H9 (cell line): ENCODE data around the gene CORIN. TPM values are rescaled to one million over a fixed set of nuclear protein-coding genes. Genes with fewer than 3 reads are reported as not detected.

Experiments used
- DNase-seq: peaks from one replicate; pipeline ENCODE4 v3.0.0-alpha.2; 2017
- H2AFZ ChIP-seq: one replicate; pipeline ENCODE4 v1.6.1; 2013; ENCODE audit warnings: mild to moderate bottlenecking, low read length, control low read depth, moderate library complexity
- H2AK5ac ChIP-seq: 2 replicates; pipeline ENCODE4 v1.6.1; 2013; ENCODE audit warnings: low read length, control low read depth, mixed read lengths; ENCODE audit not compliant: insufficient read length
- H2BK120ac ChIP-seq: one replicate; pipeline ENCODE4 v1.6.1; 2013; ENCODE audit warnings: low read depth, mild to moderate bottlenecking, low read length, control low read depth, inconsistent platforms; ENCODE audit not compliant: poor library complexity, severe bottlenecking
- H2BK12ac ChIP-seq: 2 replicates; pipeline ENCODE4 v1.6.1; 2013; ENCODE audit warnings: low read length, control low read depth, mixed read lengths, low read depth; ENCODE audit not compliant: insufficient read length
- H2BK15ac ChIP-seq: 2 replicates; pipeline ENCODE4 v1.6.1; 2013; ENCODE audit warnings: low read depth, low read length, control low read depth
- H2BK20ac ChIP-seq: one replicate; pipeline ENCODE4 v1.6.1; 2013; ENCODE audit warnings: low read depth, mild to moderate bottlenecking, low read length, control low read depth, inconsistent platforms; ENCODE audit not compliant: poor library complexity, severe bottlenecking
- H2BK5ac ChIP-seq: 2 replicates; pipeline ENCODE4 v1.6.1; 2013; ENCODE audit warnings: low read length, control low read depth, mixed read lengths; ENCODE audit not compliant: insufficient read length
- H3K14ac ChIP-seq: 2 replicates; pipeline ENCODE4 v1.6.1; 2013; ENCODE audit warnings: low read length, control low read depth; ENCODE audit not compliant: insufficient read depth
- H3K18ac ChIP-seq: 2 replicates; pipeline ENCODE4 v1.6.1; 2013; ENCODE audit warnings: low read depth, mild to moderate bottlenecking, mixed read lengths, low read length, control low read depth; ENCODE audit not compliant: insufficient read length
- H3K23ac ChIP-seq: 2 replicates; pipeline ENCODE4 v1.6.1; 2013; ENCODE audit warnings: low read length, control low read depth, mixed read lengths, low read depth; ENCODE audit not compliant: insufficient read length
- H3K23me2 ChIP-seq: 2 replicates; pipeline ENCODE4 v1.6.1; 2013; ENCODE audit warnings: low read depth, mild to moderate bottlenecking, mixed read lengths, low read length, control low read depth; ENCODE audit not compliant: insufficient read length, poor library complexity, severe bottlenecking
- H3K27ac ChIP-seq: 2 replicates; pipeline ENCODE4 v1.5.1; 2013; ENCODE audit warnings: low read length, control low read depth, mixed read lengths, low read depth; ENCODE audit not compliant: insufficient read length
- H3K27me3 ChIP-seq: 2 replicates; pipeline ENCODE4 v1.6.1; 2013; ENCODE audit warnings: low read length, control low read depth, inconsistent platforms; ENCODE audit not compliant: insufficient read depth
- H3K4ac ChIP-seq: 2 replicates; pipeline ENCODE4 v1.6.1; 2013; ENCODE audit warnings: low read depth, mild to moderate bottlenecking, control low read depth, inconsistent platforms, low read length, moderate library complexity
- H3K4me1 ChIP-seq: 2 replicates; pipeline ENCODE4 v1.6.1; 2013; ENCODE audit warnings: low read length, control low read depth, inconsistent platforms; ENCODE audit not compliant: insufficient read depth
- H3K4me2 ChIP-seq: 2 replicates; pipeline ENCODE4 v1.6.1; 2013; ENCODE audit warnings: low read length, control low read depth, mixed read lengths; ENCODE audit not compliant: insufficient read length, insufficient read depth
- H3K56ac ChIP-seq: 2 replicates; pipeline ENCODE4 v1.6.1; 2013; ENCODE audit warnings: low read depth, mild to moderate bottlenecking, mixed read lengths, low read length, control low read depth; ENCODE audit not compliant: insufficient read length
- H3K79me1 ChIP-seq: 2 replicates; pipeline ENCODE4 v1.6.1; 2013; ENCODE audit warnings: low read depth, mild to moderate bottlenecking, moderate library complexity, low read length, control low read depth, inconsistent platforms; ENCODE audit not compliant: insufficient read depth, poor library complexity, severe bottlenecking
- H3K79me2 ChIP-seq: 2 replicates; pipeline ENCODE4 v1.6.1; 2013; ENCODE audit warnings: low read length, control low read depth, inconsistent platforms; ENCODE audit not compliant: insufficient read depth
- H3K9ac ChIP-seq: 2 replicates; pipeline ENCODE4 v1.6.1; 2013; ENCODE audit warnings: low read length, control low read depth, mixed read lengths; ENCODE audit not compliant: insufficient read length; ENCODE audit errors: extremely low read depth
- H3K9me3 ChIP-seq: one replicate; pipeline ENCODE4 v1.6.1; 2013; ENCODE audit warnings: low read depth, low read length, inconsistent platforms; ENCODE audit not compliant: control insufficient read depth
- H3T11ph ChIP-seq: one replicate; pipeline ENCODE4 v1.6.1; 2013; ENCODE audit warnings: mild to moderate bottlenecking, low read length, control low read depth, inconsistent platforms
- H4K20me1 ChIP-seq: one replicate; pipeline ENCODE4 v1.6.1; 2013; ENCODE audit not compliant: control insufficient read depth, insufficient read length, insufficient read depth
- H4K5ac ChIP-seq: 2 replicates; pipeline ENCODE4 v1.6.1; 2013; ENCODE audit warnings: low read depth, mild to moderate bottlenecking, mixed read lengths, low read length, control low read depth; ENCODE audit not compliant: insufficient read length
- H4K8ac ChIP-seq: replicated peaks from 2 replicates; pipeline ENCODE4 v1.6.1; 2013; ENCODE audit warnings: low read length, control low read depth, mixed read lengths, low read depth; ENCODE audit not compliant: insufficient read length
- H4K91ac ChIP-seq: 2 replicates; pipeline ENCODE4 v1.6.1; 2013; ENCODE audit warnings: low read depth, mild to moderate bottlenecking, moderate library complexity, mixed read lengths, low read length, control low read depth; ENCODE audit not compliant: insufficient read length
- H3K27ac Mint-ChIP-seq, 3 experiments: 2 replicates in 2 of 3; 3 replicates in 1 of 3; pipeline ENCODE4 v1.8.0; 2020 to 2021; ENCODE audit warnings: mixed read lengths in 3 of 3, mild to moderate bottlenecking in 1 of 3, moderate library complexity in 1 of 3
- H3K27me3 Mint-ChIP-seq: 2 replicates; pipeline ENCODE4 v1.8.0; 2021; ENCODE audit warnings: low read depth, mild to moderate bottlenecking, moderate library complexity, mixed read lengths
- H3K36me3 Mint-ChIP-seq, 3 experiments: 2 replicates in 2 of 3; 3 replicates in 1 of 3; pipeline ENCODE4 v1.8.0; 2020 to 2021; ENCODE audit warnings: low read depth in 3 of 3, mixed read lengths in 3 of 3; ENCODE audit not compliant: insufficient read depth in 1 of 3
- H3K4me1 Mint-ChIP-seq, 2 experiments: 2 replicates each; pipeline ENCODE4 v1.8.0; 2020; ENCODE audit warnings: mixed read lengths in 2 of 2
- H3K4me3 Mint-ChIP-seq, 2 experiments: 2 replicates in 1 of 2; 3 replicates in 1 of 2; pipeline ENCODE4 v1.8.0; 2020 to 2021; ENCODE audit warnings: mild to moderate bottlenecking in 2 of 2, mixed read lengths in 2 of 2, moderate library complexity in 1 of 2
- H3K9me3 Mint-ChIP-seq, 2 experiments: 2 replicates in 1 of 2; 3 replicates in 1 of 2; pipeline ENCODE4 v1.8.0; 2020; ENCODE audit warnings: mild to moderate bottlenecking in 2 of 2, mixed read lengths in 2 of 2, moderate library complexity in 1 of 2
- WGBS: extraction: QIAGEN DNeasy Blood & Tissue Kit; methylation state at CpG from one replicate; pipeline ENCODE4 v1.1.7; 2013; ENCODE audit warnings: missing lambda C conversion rate, low lambda C conversion rate, mixed read lengths; ENCODE audit not compliant: insufficient read length; ENCODE audit errors: extremely low coverage; 5-methylcytosine and 5-hydroxymethylcytosine counted together
- total RNA-seq: library from RNA; stranded (reverse); gene quantifications from 2 replicates; pipeline ENCODE4 v1.2.1, GENCODE V29; 2021
- TF ChIP-seq, protein P1 (sequence below): fragments of 200-600 bp; sonication (generic); conservative IDR thresholded peaks from 3 replicates; pipeline ENCODE4 v1.8.0; 2021; ENCODE audit warnings: antibody characterized with exemption, mild to moderate bottlenecking

Gene CORIN
- total RNA-seq, 1 experiment from 2014 or later: 0.39 TPM

DNA sequence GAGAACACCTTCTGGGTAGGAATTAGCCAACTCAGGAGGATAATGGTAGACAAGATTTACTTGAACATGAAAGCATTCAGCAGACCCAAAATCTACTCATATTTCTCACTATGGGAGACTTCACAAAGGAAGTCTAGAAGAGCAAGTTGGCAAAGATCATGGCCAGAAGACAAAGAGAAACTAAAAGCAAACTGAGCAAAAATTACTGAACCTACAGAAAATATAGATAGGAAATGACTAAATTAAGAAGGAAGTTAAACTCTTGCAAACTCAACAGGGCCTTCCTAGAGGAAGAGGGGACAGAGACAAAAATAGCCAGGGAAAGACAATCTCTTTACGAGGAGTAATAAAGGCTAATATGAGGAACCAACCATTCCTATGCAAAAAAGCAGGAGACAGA, 18.7 kb downstream of the CORIN start:
- Histone ChIP-seq H3K14ac (no peak overlapping the region), H3K27me3 (no peaks in the 10 kb centered on the region), H2BK120ac (no peak overlapping the region), H2AK5ac (no peak overlapping the region), H4K20me1 (no peaks in the 10 kb centered on the region), H2BK5ac (no peak overlapping the region), H3K4me2 (no peak overlapping the region), H4K91ac (no peak overlapping the region), H3K9me3 (no peaks in the 10 kb centered on the region), H3K4ac (no peak overlapping the region), H2BK12ac (no peak overlapping the region), H3K79me2 (no peaks in the 10 kb centered on the region), H3K23ac (no peak overlapping the region), H3T11ph (no peak overlapping the region), H3K79me1 (no peaks in the 10 kb centered on the region), H3K56ac (no peak overlapping the region), H2BK20ac (no peak overlapping the region), H2AFZ (no peak overlapping the region), H2BK15ac (no peak overlapping the region), H3K18ac (no peak overlapping the region), H3K4me1 (no peaks in the 10 kb centered on the region), H4K8ac (no peak overlapping the region), H3K27ac (no peak overlapping the region), H3K23me2 (no peaks in the 10 kb centered on the region), H4K5ac (no peak overlapping the region), H3K9ac (no peak overlapping the region)
- no peak for DNase-seq
- Mint-ChIP-seq H3K27me3 (no peaks in the 10 kb centered on the region; the same call in 1 of the 2 replicates), H3K36me3 (no peaks in the 10 kb centered on the region), H3K27ac (no peak overlapping the region), H3K9me3 (no peaks in the 10 kb centered on the region), H3K4me3 (no peak overlapping the region), H3K4me1 (peaks cover 3 to 5% of the 10 kb centered on the region in 2 experiments; a peak in 2 of 4 replicates)
- TF ChIP-seq, protein P1, sequence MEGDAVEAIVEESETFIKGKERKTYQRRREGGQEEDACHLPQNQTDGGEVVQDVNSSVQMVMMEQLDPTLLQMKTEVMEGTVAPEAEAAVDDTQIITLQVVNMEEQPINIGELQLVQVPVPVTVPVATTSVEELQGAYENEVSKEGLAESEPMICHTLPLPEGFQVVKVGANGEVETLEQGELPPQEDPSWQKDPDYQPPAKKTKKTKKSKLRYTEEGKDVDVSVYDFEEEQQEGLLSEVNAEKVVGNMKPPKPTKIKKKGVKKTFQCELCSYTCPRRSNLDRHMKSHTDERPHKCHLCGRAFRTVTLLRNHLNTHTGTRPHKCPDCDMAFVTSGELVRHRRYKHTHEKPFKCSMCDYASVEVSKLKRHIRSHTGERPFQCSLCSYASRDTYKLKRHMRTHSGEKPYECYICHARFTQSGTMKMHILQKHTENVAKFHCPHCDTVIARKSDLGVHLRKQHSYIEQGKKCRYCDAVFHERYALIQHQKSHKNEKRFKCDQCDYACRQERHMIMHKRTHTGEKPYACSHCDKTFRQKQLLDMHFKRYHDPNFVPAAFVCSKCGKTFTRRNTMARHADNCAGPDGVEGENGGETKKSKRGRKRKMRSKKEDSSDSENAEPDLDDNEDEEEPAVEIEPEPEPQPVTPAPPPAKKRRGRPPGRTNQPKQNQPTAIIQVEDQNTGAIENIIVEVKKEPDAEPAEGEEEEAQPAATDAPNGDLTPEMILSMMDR: no peak
- no CpG with 5 or more reads among the region's 1 CpG for WGBS
